Measurements from ENCODE around the gene SPTLC3.
"Not testable (repeated sequence)": the region's sequence is repeated elsewhere in the genome, so short reads cannot be mapped to it uniquely, and the experiment has no call there.

- TF ChIP-seq CTCF (IDR thresholded peaks at IDR 0.05); JUND (IDR thresholded peaks at IDR 0.05); POLR2AphosphoS5 (IDR thresholded peaks at IDR 0.05; ENCODE audit: low read depth, low read length); MXI1 (IDR thresholded peaks at IDR 0.05; ENCODE audit: low read depth, low read length): not testable (repeated sequence)
- TF ChIP-seq, protein P1, sequence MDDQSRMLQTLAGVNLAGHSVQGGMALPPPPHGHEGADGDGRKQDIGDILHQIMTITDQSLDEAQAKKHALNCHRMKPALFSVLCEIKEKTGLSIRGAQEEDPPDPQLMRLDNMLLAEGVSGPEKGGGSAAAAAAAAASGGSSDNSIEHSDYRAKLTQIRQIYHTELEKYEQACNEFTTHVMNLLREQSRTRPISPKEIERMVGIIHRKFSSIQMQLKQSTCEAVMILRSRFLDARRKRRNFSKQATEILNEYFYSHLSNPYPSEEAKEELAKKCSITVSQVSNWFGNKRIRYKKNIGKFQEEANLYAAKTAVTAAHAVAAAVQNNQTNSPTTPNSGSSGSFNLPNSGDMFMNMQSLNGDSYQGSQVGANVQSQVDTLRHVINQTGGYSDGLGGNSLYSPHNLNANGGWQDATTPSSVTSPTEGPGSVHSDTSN (IDR thresholded peaks at IDR 0.05): not testable (repeated sequence)
Measured at GRCh38 chr20:12979713-12980112, 29.1 kb upstream of the SPTLC3 start.

Measured in SK-N-SH (cell line).